ENCODE measurements around the gene GTF2H2C.
"Not testable (repeated sequence)": the region's sequence is repeated elsewhere in the genome, so short reads cannot be mapped to it uniquely, and the experiment has no call there.

The GTF2H2C gene

DNA sequence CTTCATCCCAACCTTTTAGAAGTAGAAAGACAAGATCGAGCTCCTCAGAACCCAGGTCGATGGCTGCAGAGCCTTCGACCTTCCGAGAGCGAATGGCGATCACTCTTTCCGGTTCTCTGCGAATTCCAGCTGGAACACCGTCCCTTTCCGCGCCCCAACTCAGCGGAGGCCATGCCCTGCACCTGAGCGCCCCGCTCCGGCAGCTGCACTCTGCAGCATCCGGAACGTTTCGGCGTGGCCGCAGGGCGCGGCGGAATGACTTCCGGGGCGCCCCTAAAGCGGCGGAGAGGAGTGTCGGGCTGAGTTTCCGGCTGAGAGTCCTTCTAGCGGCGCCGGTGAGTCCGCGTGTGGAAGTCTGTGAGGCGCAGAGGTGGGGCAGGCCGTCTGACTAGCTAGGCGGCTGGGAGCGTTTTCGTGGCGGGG is at the start of gene GTF2H2C:
TSS of gene GTF2H2C (plus strand) at position 284 of the 423 bp plus-strand sequence. CDS start 4,942 bp downstream, outside the sequence.
- not testable (repeated sequence) for TF ChIP-seq GATA3, GATA2 (IDR thresholded peaks at IDR 0.05; ENCODE audit: low read depth, low read length)

- no peak for TF ChIP-seq GATA2 (IDR thresholded peaks at IDR 0.05; ENCODE audit: low read depth, low read length)
- TF ChIP-seq GATA3 (IDR thresholded peaks at IDR 0.05; ENCODE audit: low read depth, low read length) = no peak
Measured at GRCh38 chr5:69510694-69511093, 49.3 kb upstream of the GTF2H2C start.

DNA sequence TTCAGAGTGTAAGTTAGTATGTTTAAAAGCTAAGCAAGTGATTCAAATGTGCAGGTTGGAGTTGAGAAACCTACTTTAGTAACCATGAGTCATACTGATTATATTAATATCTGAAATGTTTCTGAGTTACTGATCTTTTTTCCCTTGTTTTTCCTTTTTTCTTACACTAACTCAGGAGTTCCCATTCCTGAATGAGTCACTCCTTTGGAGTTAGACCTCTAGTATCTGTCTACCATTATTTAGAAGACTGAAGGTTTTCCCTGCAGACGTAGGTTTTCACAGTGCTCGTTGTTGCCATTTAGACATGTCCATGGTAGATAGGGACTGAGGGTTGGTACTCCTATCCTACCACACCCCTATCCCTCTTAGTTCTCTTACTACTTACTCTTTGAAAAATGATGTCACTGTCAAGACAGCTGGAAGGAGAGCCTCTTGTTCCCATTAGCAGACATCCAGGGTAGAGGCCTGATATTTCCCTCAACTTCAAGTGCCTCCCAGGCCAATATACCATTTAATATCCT is 47.2 kb upstream of the GTF2H2C start:
- no peak for TF ChIP-seq GATA2 (IDR thresholded peaks at IDR 0.05; ENCODE audit: low read depth, low read length)
- no peak for TF ChIP-seq GATA3 (IDR thresholded peaks at IDR 0.05; ENCODE audit: low read depth, low read length)

DNA sequence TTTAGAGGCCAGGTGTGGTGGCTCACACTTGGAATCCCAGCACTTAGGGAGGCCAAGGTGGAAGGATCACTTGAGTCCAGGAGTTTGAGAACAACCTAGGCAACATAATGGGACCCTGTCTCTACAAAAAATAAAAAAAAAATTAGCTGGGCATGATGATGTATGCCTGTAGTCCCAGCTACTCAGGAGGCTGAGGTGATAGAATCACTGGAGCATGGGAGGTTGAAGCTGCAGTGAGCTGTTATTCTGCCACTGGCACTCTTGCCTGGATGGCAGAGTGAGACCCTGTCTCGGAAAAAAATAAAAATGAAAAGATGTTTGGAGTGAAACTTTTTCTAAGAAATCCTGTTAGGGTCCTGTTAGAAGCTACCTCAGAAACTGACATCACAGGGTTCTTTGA is 43.2 kb upstream of the GTF2H2C start:
- TF ChIP-seq GATA2 (IDR thresholded peaks at IDR 0.05; ENCODE audit: low read depth, low read length) = no peak
- TF ChIP-seq GATA3 (IDR thresholded peaks at IDR 0.05; ENCODE audit: low read depth, low read length) = no peak

GRCh38 chr5:69517763-69518212 is 42.2 kb upstream of the GTF2H2C start:
- TF ChIP-seq GATA2 (IDR thresholded peaks at IDR 0.05; ENCODE audit: low read depth, low read length) (no peak), GATA3 (IDR thresholded peaks at IDR 0.05; ENCODE audit: low read depth, low read length) (no peak)

DNA sequence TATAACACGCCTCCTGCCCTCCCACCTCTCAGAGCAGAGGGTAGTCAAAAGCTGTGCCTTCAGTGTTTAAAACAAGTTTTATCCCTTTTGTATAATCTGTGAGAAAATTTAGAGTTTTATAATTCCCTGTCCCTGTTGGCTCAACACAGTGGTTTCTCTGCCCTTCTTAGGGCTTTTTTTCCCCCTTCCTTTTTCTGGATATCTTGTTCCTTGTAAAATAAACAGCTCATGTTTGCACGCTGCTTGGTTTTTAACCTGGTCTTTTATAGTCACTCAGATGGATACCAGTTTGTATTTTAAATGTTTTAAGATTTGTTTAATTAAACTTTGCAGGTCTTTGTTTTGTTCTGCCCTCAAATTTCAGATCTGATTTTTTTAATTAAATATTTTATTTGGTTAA is 40.7 kb upstream of the GTF2H2C start:
- TF ChIP-seq GATA3 (IDR thresholded peaks at IDR 0.05; ENCODE audit: low read depth, low read length) (no peak), GATA2 (IDR thresholded peaks at IDR 0.05; ENCODE audit: low read depth, low read length) (no peak)

DNA sequence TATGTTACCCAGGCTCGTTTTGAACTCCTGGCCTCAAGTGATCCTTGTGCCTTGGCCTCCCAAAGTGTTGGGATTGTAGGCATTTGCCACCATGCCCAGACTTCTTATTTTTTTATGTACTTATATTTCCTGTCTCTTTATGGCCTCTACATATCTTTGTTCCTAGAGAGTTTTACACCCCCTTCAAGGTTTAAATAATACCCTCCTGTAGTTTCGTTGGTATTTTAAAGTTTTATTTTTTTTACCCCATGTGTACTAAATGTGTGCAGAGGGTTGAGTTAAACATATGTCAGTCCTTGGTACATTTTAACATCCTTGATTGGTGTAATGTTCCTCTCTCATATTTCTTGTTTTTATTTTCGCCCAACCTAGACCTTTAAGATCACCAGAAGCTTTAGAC is 38.0 kb upstream of the GTF2H2C start:
- TF ChIP-seq GATA2 (IDR thresholded peaks at IDR 0.05; ENCODE audit: low read depth, low read length) (no peak), GATA3 (IDR thresholded peaks at IDR 0.05; ENCODE audit: low read depth, low read length) (no peak)

GRCh38 chr5:69525490-69525889 is 34.5 kb upstream of the GTF2H2C start:
- TF ChIP-seq GATA3 (IDR thresholded peaks at IDR 0.05; ENCODE audit: low read depth, low read length) = no peak
- no peak for TF ChIP-seq GATA2 (IDR thresholded peaks at IDR 0.05; ENCODE audit: low read depth, low read length)

DNA sequence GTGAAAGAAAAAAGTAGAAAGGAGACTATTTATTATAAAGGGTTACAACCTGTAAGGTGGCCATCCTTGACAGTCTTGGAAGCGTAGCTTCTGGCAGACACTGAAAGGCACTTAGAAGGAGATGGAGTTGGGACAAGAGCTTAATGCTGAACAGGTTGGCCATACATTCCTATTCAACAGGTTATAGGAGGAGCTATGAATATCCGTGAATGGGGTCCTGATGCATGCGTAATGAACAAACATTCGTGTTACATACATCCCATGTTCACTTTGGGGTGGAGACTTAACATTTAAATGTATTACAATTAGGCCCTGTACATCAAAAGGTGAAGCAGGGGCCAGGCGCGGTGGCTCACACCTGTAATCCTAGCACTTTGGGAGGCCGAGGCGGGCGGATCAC is 33.3 kb upstream of the GTF2H2C start:
- TF ChIP-seq GATA2 (IDR thresholded peaks at IDR 0.05; ENCODE audit: low read depth, low read length) = no peak
- no peak for TF ChIP-seq GATA3 (IDR thresholded peaks at IDR 0.05; ENCODE audit: low read depth, low read length)

DNA sequence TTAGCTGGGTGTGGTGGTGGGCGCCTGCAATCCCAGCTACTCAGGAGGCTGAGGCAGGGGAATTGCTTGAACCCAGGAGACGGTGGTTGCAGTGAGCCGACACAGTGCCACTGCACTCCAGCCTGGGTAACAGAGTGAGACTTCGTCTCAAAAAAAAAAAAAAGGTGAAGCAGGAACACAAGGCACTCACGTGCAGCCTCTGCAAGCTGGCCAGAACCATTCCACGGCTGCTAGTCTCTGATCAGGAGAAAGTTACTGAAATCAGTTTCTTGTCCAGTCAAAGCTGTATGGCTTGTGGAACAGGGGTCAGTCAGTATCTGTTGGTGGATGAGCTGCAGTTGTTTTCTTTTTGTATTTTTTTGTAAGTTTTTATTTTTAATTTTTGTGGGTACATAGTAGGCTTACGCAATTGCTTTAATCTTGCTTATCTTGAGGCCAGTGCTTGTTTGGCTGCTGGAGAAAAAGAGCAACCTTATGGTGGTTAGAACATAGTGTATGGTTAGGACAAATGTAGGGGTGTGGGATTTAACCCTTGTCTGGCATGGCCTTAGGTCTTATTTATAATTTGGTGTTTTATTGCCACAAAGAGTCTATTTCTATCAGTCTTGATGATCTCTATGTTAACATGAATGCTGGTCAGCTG is 32.7 kb upstream of the GTF2H2C start:
- TF ChIP-seq GATA2 (IDR thresholded peaks at IDR 0.05; ENCODE audit: low read depth, low read length) (no peak), GATA3 (IDR thresholded peaks at IDR 0.05; ENCODE audit: low read depth, low read length) (no peak)

GRCh38 chr5:69528035-69528434 is 32.0 kb upstream of the GTF2H2C start:
- TF ChIP-seq GATA2 (IDR thresholded peaks at IDR 0.05; ENCODE audit: low read depth, low read length) (no peak), GATA3 (IDR thresholded peaks at IDR 0.05; ENCODE audit: low read depth, low read length) (no peak)

GRCh38 chr5:69528609-69529008 is 31.4 kb upstream of the GTF2H2C start:
- TF ChIP-seq GATA2 (IDR thresholded peaks at IDR 0.05; ENCODE audit: low read depth, low read length) = no peak
- no peak for TF ChIP-seq GATA3 (IDR thresholded peaks at IDR 0.05; ENCODE audit: low read depth, low read length)

- TF ChIP-seq GATA2 (IDR thresholded peaks at IDR 0.05; ENCODE audit: low read depth, low read length) (no peak), GATA3 (IDR thresholded peaks at IDR 0.05; ENCODE audit: low read depth, low read length) (no peak)
Measured at GRCh38 chr5:69530561-69531405, 29.2 kb upstream of the GTF2H2C start.

- TF ChIP-seq GATA2 (IDR thresholded peaks at IDR 0.05; ENCODE audit: low read depth, low read length) (no peak), GATA3 (IDR thresholded peaks at IDR 0.05; ENCODE audit: low read depth, low read length) (no peak)
Measured at GRCh38 chr5:69531406-69531801, 28.6 kb upstream of the GTF2H2C start.

Data from SH-SY5Y (cell line).